Measurements from ENCODE around the gene TNIK. TPM values are rescaled to one million over a fixed set of nuclear protein-coding genes. Genes with fewer than 3 reads are reported as not detected.

Gene TNIK
- total and polyA plus RNA-seq, 5 donors, result 8.1 to 27.4 (median 21.6) TPM

GRCh38 chr3:171145798-171146197 lies 314.4 kb downstream of the TNIK start:
- WGBS, result 96% methylated on average over 3 of the region's 3 CpGs
- no peaks in the 10 kb centered on the region for H3K9me3 ChIP-seq (ENCODE audit: control insufficient read depth, low read length)
- H3K27ac ChIP-seq (ENCODE audit: low read length), result no peak overlapping the region
- intact Hi-C loops (cut with DNase I), result loop anchor here in 1 of 4 donors (10.0 kb wide), 1 partner anchor 709 kb away; no protein-coding TSS in a partner anchor
- no peak for ATAC-seq
- DNase-seq, result no peak
- no peak overlapping the region for H3K4me3 ChIP-seq (ENCODE audit: low read length)
- no peaks in the 10 kb centered on the region for H3K27me3 ChIP-seq (ENCODE audit: control insufficient read depth, insufficient read depth)
- no peaks in the 10 kb centered on the region for H3K4me1 ChIP-seq (ENCODE audit: control insufficient read depth, insufficient read depth, low read length)

GRCh38 chr3:171142985-171143384 lies 317.2 kb downstream of the TNIK start:
- ATAC-seq (no peak), DNase-seq (peak in 1 of 3 donors; percentile 33)
- Histone ChIP-seq H3K9me3 (ENCODE audit: control insufficient read depth, low read length) (no peaks in the 10 kb centered on the region), H3K4me3 (ENCODE audit: low read length) (no peak overlapping the region), H3K27ac (ENCODE audit: low read length) (no peak overlapping the region), H3K4me1 (ENCODE audit: control insufficient read depth, insufficient read depth, low read length) (no peaks in the 10 kb centered on the region), H3K27me3 (ENCODE audit: control insufficient read depth, insufficient read depth) (no peaks in the 10 kb centered on the region)
- 76% methylated on average over 5 of the region's 5 CpGs for WGBS
- intact Hi-C loops (cut with DNase I), result loop anchor here in 1 of 4 donors (10.0 kb wide), 1 partner anchor 712 kb away; no protein-coding TSS in a partner anchor

GRCh38 chr3:171140246-171140645 lies 320.0 kb downstream of the TNIK start:
- ATAC-seq (no peak), DNase-seq (no peak)
- Histone ChIP-seq H3K27me3 (ENCODE audit: control insufficient read depth, insufficient read depth) (no peaks in the 10 kb centered on the region), H3K27ac (ENCODE audit: low read length) (no peak overlapping the region), H3K4me3 (ENCODE audit: low read length) (no peak overlapping the region), H3K9me3 (ENCODE audit: control insufficient read depth, low read length) (no peaks in the 10 kb centered on the region), H3K4me1 (ENCODE audit: control insufficient read depth, insufficient read depth, low read length) (peaks cover 2% of the 10 kb centered on the region)
- 96% methylated on average over 10 of the region's 10 CpGs for WGBS
- intact Hi-C loops (cut with DNase I), result loop anchor here in 1 of 4 donors (10.0 kb wide), 1 partner anchor 715 kb away; no protein-coding TSS in a partner anchor

- Histone ChIP-seq H3K27ac (ENCODE audit: low read length) (no peak overlapping the region), H3K4me1 (ENCODE audit: control insufficient read depth, insufficient read depth, low read length) (peaks cover 2% of the 10 kb centered on the region), H3K9me3 (ENCODE audit: control insufficient read depth, low read length) (no peaks in the 10 kb centered on the region), H3K27me3 (ENCODE audit: control insufficient read depth, insufficient read depth) (no peaks in the 10 kb centered on the region), H3K4me3 (ENCODE audit: low read length) (no peak overlapping the region)
- ATAC-seq (no peak), DNase-seq (no peak)
- 98% methylated on average over 2 of the region's 2 CpGs for WGBS
- intact Hi-C loops (cut with DNase I), result no loop called here
Observed at GRCh38 chr3:171138027-171138426, 322.2 kb downstream of the TNIK start.

GRCh38 chr3:171135549-171135948 lies 324.7 kb downstream of the TNIK start:
- Histone ChIP-seq H3K4me3 (ENCODE audit: low read length) (no peak overlapping the region), H3K9me3 (ENCODE audit: control insufficient read depth, low read length) (no peaks in the 10 kb centered on the region), H3K27ac (ENCODE audit: low read length) (no peak overlapping the region), H3K27me3 (ENCODE audit: control insufficient read depth, insufficient read depth) (no peaks in the 10 kb centered on the region), H3K4me1 (ENCODE audit: control insufficient read depth, insufficient read depth, low read length) (peaks cover 2% of the 10 kb centered on the region)
- ATAC-seq (no peak), DNase-seq (no peak)
- 82% methylated on average over 1 of the region's 1 CpG for WGBS
- intact Hi-C loops (cut with DNase I), result no loop called here

- intact Hi-C loops (cut with DNase I), result no loop called here
- DNase-seq, result no peak
- Histone ChIP-seq H3K4me3 (ENCODE audit: low read length) (no peak overlapping the region), H3K27me3 (ENCODE audit: control insufficient read depth, insufficient read depth) (no peaks in the 10 kb centered on the region), H3K27ac (ENCODE audit: low read length) (no peak overlapping the region), H3K4me1 (ENCODE audit: control insufficient read depth, insufficient read depth, low read length) (peaks cover 2% of the 10 kb centered on the region), H3K9me3 (ENCODE audit: control insufficient read depth, low read length) (no peaks in the 10 kb centered on the region)
- 83% methylated on average over 5 of the region's 5 CpGs for WGBS
- ATAC-seq, result no peak
Observed at GRCh38 chr3:171133796-171134569, 326.2 kb downstream of the TNIK start.

- Histone ChIP-seq H3K4me3 (ENCODE audit: low read length) (no peak overlapping the region), H3K9me3 (ENCODE audit: control insufficient read depth, low read length) (no peaks in the 10 kb centered on the region), H3K27me3 (ENCODE audit: control insufficient read depth, insufficient read depth) (no peaks in the 10 kb centered on the region), H3K4me1 (ENCODE audit: control insufficient read depth, insufficient read depth, low read length) (peaks cover 2% of the 10 kb centered on the region), H3K27ac (ENCODE audit: low read length) (no peak overlapping the region)
- intact Hi-C loops (cut with DNase I), result no loop called here
- DNase-seq (no peak), ATAC-seq (no peak)
- 81% methylated on average over 5 of the region's 5 CpGs for WGBS
Observed at GRCh38 chr3:171133337-171133736, 326.9 kb downstream of the TNIK start.

- WGBS, result 93% methylated on average over 4 of the region's 4 CpGs
Observed at GRCh38 chr3:171132873-171133272, 327.3 kb downstream of the TNIK start.

GRCh38 chr3:171129827-171130226 lies 330.4 kb downstream of the TNIK start:
- no peak overlapping the region for H3K4me3 ChIP-seq (ENCODE audit: low read length)
- H3K4me1 ChIP-seq (ENCODE audit: control insufficient read depth, insufficient read depth, low read length), result no peaks in the 10 kb centered on the region
- DNase-seq, result no peak
- ATAC-seq, result no peak
- no peak overlapping the region for H3K27ac ChIP-seq (ENCODE audit: low read length)
- WGBS, result 84% methylated on average over 2 of the region's 2 CpGs
- intact Hi-C loops (cut with DNase I), result no loop called here
- no peaks in the 10 kb centered on the region for H3K9me3 ChIP-seq (ENCODE audit: control insufficient read depth, low read length)
- no peaks in the 10 kb centered on the region for H3K27me3 ChIP-seq (ENCODE audit: control insufficient read depth, insufficient read depth)

More at GRCh38 chr3:171132873-171133272, 327.3 kb downstream of the TNIK start:
- peaks cover 2% of the 10 kb centered on the region for H3K4me1 ChIP-seq (ENCODE audit: control insufficient read depth, insufficient read depth, low read length)
- H3K4me3 ChIP-seq (ENCODE audit: low read length), result no peak overlapping the region
- intact Hi-C loops (cut with DNase I), result no loop called here
- H3K9me3 ChIP-seq (ENCODE audit: control insufficient read depth, low read length), result no peaks in the 10 kb centered on the region
- DNase-seq (no peak), ATAC-seq (no peak)
- no peaks in the 10 kb centered on the region for H3K27me3 ChIP-seq (ENCODE audit: control insufficient read depth, insufficient read depth)
- no peak overlapping the region for H3K27ac ChIP-seq (ENCODE audit: low read length)

GRCh38 chr3:171127611-171128010 lies 332.6 kb downstream of the TNIK start:
- Histone ChIP-seq H3K4me1 (ENCODE audit: control insufficient read depth, insufficient read depth, low read length) (no peaks in the 10 kb centered on the region), H3K4me3 (ENCODE audit: low read length) (no peak overlapping the region), H3K9me3 (ENCODE audit: control insufficient read depth, low read length) (no peaks in the 10 kb centered on the region), H3K27me3 (ENCODE audit: control insufficient read depth, insufficient read depth) (no peaks in the 10 kb centered on the region), H3K27ac (ENCODE audit: low read length) (no peak overlapping the region)
- 93% methylated on average over 1 of the region's 1 CpG for WGBS
- ATAC-seq (no peak), DNase-seq (no peak)
- intact Hi-C loops (cut with DNase I), result no loop called here

- Histone ChIP-seq H3K4me3 (ENCODE audit: low read length) (no peak overlapping the region), H3K4me1 (ENCODE audit: control insufficient read depth, insufficient read depth, low read length) (no peaks in the 10 kb centered on the region), H3K27ac (ENCODE audit: low read length) (no peak overlapping the region), H3K9me3 (ENCODE audit: control insufficient read depth, low read length) (no peaks in the 10 kb centered on the region), H3K27me3 (ENCODE audit: control insufficient read depth, insufficient read depth) (no peaks in the 10 kb centered on the region)
- DNase-seq (no peak), ATAC-seq (no peak)
- 91% methylated on average over 7 of the region's 7 CpGs for WGBS
- intact Hi-C loops (cut with DNase I), result no loop called here
Observed at GRCh38 chr3:171126478-171127209, 333.6 kb downstream of the TNIK start.
